Lower lobe of right lung (tissue), 2 donors: ENCODE data around the gene CCDC74B. TPM values are rescaled to one million over a fixed set of nuclear protein-coding genes. Genes with fewer than 3 reads are reported as not detected.
"Not testable (repeated sequence)": the region's sequence is repeated elsewhere in the genome, so short reads cannot be mapped to it uniquely, and the experiment has no call there.

ENCODE experiments used
- ATAC-seq, 2 donors: fragments of 200-7000 bp; cut with Tn5 transposase; one replicate each; pipeline ENCODE4 v1.9.1; 2020 to 2022; ENCODE audit warnings: mild to moderate bottlenecking in 2 of 2, moderate library complexity in 2 of 2
- DNase-seq: peaks from one replicate; pipeline ENCODE4 v3.0.0-alpha.2; 2020
- H3K27ac ChIP-seq: fragments of 200-600 bp; one replicate; pipeline ENCODE4 v1.8.0; 2022
- H3K27me3 ChIP-seq: fragments of 200-600 bp; one replicate; pipeline ENCODE4 v1.8.0; 2022; ENCODE audit warnings: low read depth
- H3K36me3 ChIP-seq: fragments of 200-600 bp; one replicate; pipeline ENCODE4 v1.8.0; 2022; ENCODE audit warnings: mild to moderate bottlenecking
- H3K4me1 ChIP-seq: fragments of 200-600 bp; one replicate; pipeline ENCODE4 v1.8.0; 2022
- H3K4me3 ChIP-seq: fragments of 200-600 bp; one replicate; pipeline ENCODE4 v1.8.0; 2022; ENCODE audit warnings: mild to moderate bottlenecking
- H3K9me3 ChIP-seq: fragments of 200-600 bp; one replicate; pipeline ENCODE4 v1.8.0; 2022
- CTCF ChIP-seq: fragments of 200-600 bp; IDR thresholded peaks from one replicate; pipeline ENCODE4 v1.8.0; 2022; ENCODE audit warnings: antibody characterized with exemption, mild to moderate bottlenecking
- intact Hi-C: fragments of 100-400 bp; cut with DNase I; formaldehyde crosslinking; loops from one replicate; pipeline ENCODE4 v1.11.0; 2022
- total RNA-seq: library from RNA; stranded (reverse); fragmentation: NEBNext Ultra II Directional; extraction: Animal tissue kit (Norgen Biotek cat#: 25700); gene quantifications from one replicate; pipeline ENCODE4 v1.2.1, GENCODE V29; 2021
- donor health status: DM: no; HTN: yes; CAD: no; lungs with severe emphysema.

The CCDC74B gene
- total RNA-seq, 1 donor from 2014 or later, result 7.2 TPM

- intact Hi-C loops, H3K27me3 ChIP-seq: not testable (repeated sequence)
These were observed 8.4 kb downstream of the CCDC74B start for GRCh38 chr2:130136546-130136945.

GRCh38 chr2:130135692-130136541, 9.0 kb downstream of the CCDC74B start:
- ATAC-seq, result no peak
- DNase-seq, result no peak
- intact Hi-C loops, result no loop called here

More at GRCh38 chr2:130136546-130136945, 8.4 kb downstream of the CCDC74B start:
- H3K4me3 ChIP-seq, ATAC-seq, H3K36me3 ChIP-seq, H3K27ac ChIP-seq, DNase-seq, H3K4me1 ChIP-seq, H3K9me3 ChIP-seq: not testable (repeated sequence)

GRCh38 chr2:130129120-130129829, 15.6 kb downstream of the CCDC74B start, which contains the start of gene POTEF:
TSS of gene POTEF (minus strand) at chr2:130129222. CDS start at chr2:130120515, 8,707 bp downstream.
- ATAC-seq, H3K4me1 ChIP-seq, DNase-seq, H3K27me3 ChIP-seq, intact Hi-C loops, H3K9me3 ChIP-seq, H3K27ac ChIP-seq, H3K4me3 ChIP-seq, H3K36me3 ChIP-seq: not testable (repeated sequence)

More at GRCh38 chr2:130135692-130136541, 9.0 kb downstream of the CCDC74B start:
- no peak for TF ChIP-seq CTCF
- no peaks in the 10 kb centered on the region for H3K27me3 ChIP-seq
- H3K4me3 ChIP-seq, result no peak overlapping the region
- no peaks in the 10 kb centered on the region for H3K4me1 ChIP-seq
- no peaks in the 10 kb centered on the region for H3K36me3 ChIP-seq
- H3K27ac ChIP-seq, result no peak overlapping the region
- H3K9me3 ChIP-seq, result no peaks in the 10 kb centered on the region

GRCh38 chr2:130128464-130128863, 16.4 kb downstream of the CCDC74B start:
- intact Hi-C loops, H3K27ac ChIP-seq, H3K4me3 ChIP-seq, H3K9me3 ChIP-seq, H3K36me3 ChIP-seq, ATAC-seq, H3K27me3 ChIP-seq, H3K4me1 ChIP-seq: not testable (repeated sequence)
- peak; percentile 35 for DNase-seq

GRCh38 chr2:130127726-130128125, 17.2 kb downstream of the CCDC74B start:
- H3K27me3 ChIP-seq, H3K4me3 ChIP-seq, H3K36me3 ChIP-seq, ATAC-seq, H3K27ac ChIP-seq, DNase-seq, H3K9me3 ChIP-seq, H3K4me1 ChIP-seq, intact Hi-C loops: not testable (repeated sequence)

GRCh38 chr2:130120924-130121323, 24.0 kb downstream of the CCDC74B start:
- H3K4me3 ChIP-seq, DNase-seq, H3K36me3 ChIP-seq, intact Hi-C loops, H3K27me3 ChIP-seq, H3K4me1 ChIP-seq, ATAC-seq, H3K27ac ChIP-seq, H3K9me3 ChIP-seq: not testable (repeated sequence)

GRCh38 chr2:130102597-130103363, 42.1 kb downstream of the CCDC74B start:
- H3K9me3 ChIP-seq, H3K27me3 ChIP-seq, H3K36me3 ChIP-seq, H3K4me1 ChIP-seq, intact Hi-C loops, H3K27ac ChIP-seq, ATAC-seq, H3K4me3 ChIP-seq, DNase-seq: not testable (repeated sequence)

Other genes with a start within 250 kb of the CCDC74B start
- gene RAB6C, start 165.4 kb downstream of the CCDC74B start, total RNA-seq, result not detected
- gene POTEF, start 15.9 kb downstream of the CCDC74B start, total RNA-seq, result not detected
- gene SMPD4, start 36.5 kb upstream of the CCDC74B start, total RNA-seq, result 35.7 TPM
- 125 TPM for gene MZT2B, start 37.1 kb upstream of the CCDC74B start, total RNA-seq
- gene TUBA3E, start 53.3 kb upstream of the CCDC74B start, total RNA-seq, result not detected
- 55.9 TPM for gene IMP4, start 197.8 kb upstream of the CCDC74B start, total RNA-seq
- gene PTPN18, start 210.9 kb upstream of the CCDC74B start, total RNA-seq, result 74.1 TPM